Measurements from ENCODE around the gene OTOP2.

The OTOP2 gene

DNA sequence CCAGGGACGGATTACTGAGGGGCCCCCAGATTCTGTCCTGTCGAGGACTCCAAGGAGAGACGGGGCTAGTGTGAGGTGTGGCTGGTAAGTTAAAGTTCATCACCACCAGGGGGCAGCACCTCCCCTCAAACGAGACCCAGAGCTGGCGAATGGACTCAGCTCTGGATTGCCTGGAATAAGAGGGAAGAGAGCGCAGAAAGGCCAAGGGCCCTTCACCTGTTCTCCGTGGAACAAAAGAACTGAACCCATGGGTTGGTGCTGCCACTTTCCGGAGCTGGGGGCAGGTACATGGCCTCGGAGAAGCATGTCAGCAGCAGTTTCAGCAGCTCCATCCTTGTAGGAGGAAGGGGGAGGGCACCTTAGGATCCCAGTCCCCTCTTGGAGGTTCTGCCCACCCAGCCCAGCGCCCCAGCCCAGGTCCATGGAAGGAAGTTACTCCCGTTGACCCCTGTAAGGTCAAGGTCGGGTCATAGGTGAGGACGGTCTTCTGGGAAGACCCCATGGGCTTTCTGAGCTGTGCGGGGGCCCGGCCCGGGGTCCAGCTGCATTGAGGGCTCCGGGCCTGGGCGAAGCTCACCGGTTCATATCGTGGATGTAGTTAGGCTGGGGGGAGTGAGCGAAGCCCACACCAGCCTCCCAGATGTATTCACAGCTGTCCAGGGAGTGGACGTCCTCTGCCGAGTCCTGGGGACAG is 37.7 kb downstream of the OTOP2 start:
- TF ChIP-seq, protein P1, sequence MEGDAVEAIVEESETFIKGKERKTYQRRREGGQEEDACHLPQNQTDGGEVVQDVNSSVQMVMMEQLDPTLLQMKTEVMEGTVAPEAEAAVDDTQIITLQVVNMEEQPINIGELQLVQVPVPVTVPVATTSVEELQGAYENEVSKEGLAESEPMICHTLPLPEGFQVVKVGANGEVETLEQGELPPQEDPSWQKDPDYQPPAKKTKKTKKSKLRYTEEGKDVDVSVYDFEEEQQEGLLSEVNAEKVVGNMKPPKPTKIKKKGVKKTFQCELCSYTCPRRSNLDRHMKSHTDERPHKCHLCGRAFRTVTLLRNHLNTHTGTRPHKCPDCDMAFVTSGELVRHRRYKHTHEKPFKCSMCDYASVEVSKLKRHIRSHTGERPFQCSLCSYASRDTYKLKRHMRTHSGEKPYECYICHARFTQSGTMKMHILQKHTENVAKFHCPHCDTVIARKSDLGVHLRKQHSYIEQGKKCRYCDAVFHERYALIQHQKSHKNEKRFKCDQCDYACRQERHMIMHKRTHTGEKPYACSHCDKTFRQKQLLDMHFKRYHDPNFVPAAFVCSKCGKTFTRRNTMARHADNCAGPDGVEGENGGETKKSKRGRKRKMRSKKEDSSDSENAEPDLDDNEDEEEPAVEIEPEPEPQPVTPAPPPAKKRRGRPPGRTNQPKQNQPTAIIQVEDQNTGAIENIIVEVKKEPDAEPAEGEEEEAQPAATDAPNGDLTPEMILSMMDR (IDR thresholded peaks at IDR 0.05; ENCODE audit: low read depth, low read length): peak; percentile 81
- Histone ChIP-seq H3K36me3 (no peaks in the 10 kb centered on the region), H3K4me3 (ENCODE audit: low read depth, low read length) (no peak overlapping the region), H3K27me3 (ENCODE audit: insufficient read depth, low read depth, severe bottlenecking) (no peaks in the 10 kb centered on the region), H3K9me3 (ENCODE audit: severe bottlenecking) (no peaks in the 10 kb centered on the region), H3K27ac (no peak overlapping the region)
- DNase-seq: peak; percentile 96

DNA sequence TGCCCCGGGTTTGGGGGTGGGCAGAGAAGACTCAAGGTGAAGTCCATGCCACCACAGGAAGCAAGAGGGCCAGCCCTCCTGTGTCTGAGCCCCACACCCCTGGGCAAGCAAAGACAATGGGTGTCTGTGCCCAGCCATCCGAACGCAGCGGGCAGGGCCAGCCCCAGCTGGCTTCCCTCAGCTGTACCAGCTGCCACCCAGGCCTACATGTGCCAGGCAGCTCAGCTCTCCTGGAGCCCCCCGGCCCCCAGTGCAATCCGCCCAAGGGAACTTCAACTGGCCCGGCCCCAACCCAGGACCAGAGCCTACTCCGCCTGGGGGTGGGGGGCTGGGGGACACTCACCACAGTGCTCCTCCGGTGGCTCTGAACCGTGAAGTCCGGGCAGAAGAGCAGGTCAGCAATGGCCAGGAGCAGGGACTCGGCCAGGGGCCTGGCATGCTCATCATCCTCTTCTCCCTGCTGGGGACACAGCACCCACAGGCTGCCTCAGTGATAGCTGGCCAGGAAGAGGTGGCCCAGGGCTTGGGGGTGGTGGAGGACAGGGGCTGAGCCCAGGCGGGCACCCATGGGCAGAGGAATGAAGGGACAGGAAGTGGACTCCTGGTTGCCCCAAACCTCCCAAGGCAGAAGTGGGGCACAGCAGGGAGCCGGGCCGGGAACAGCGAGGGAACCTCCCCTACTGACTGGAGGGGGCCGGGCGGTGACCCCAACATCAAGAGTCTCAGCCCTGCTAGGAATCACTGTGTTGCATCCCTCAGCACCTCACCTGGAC is 38.7 kb downstream of the OTOP2 start:
- H3K4me3 ChIP-seq (ENCODE audit: low read depth, low read length): no peak overlapping the region
- no peaks in the 10 kb centered on the region for H3K9me3 ChIP-seq (ENCODE audit: severe bottlenecking)
- no peaks in the 10 kb centered on the region for H3K27me3 ChIP-seq (ENCODE audit: insufficient read depth, low read depth, severe bottlenecking)
- DNase-seq: no peak
- no peak overlapping the region for H3K27ac ChIP-seq
- no peaks in the 10 kb centered on the region for H3K36me3 ChIP-seq
- TF ChIP-seq, protein P1 (IDR thresholded peaks at IDR 0.05; ENCODE audit: low read depth, low read length): no peak

DNA sequence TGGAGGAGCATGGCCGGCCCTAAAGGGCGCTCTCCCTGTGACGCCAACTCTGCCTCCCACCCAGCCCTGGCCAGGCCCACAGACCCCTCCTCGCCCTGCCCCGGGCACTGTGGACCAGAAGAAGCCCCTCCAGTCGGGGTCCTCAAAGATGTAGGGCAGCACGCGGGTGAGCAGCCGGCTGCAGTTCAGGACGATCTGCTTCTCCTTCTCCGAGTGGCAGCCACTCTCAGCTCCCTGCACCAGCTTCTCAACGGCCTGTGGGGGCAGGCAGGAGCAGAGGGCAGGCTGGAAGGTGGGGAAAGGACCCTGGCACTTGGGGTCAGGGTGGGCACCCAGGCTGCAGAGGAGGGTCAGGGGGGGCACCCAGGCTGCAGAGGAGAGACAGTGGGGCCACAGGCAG is 39.6 kb downstream of the OTOP2 start:
- Histone ChIP-seq H3K4me3 (ENCODE audit: low read depth, low read length) (no peak overlapping the region), H3K27ac (no peak overlapping the region), H3K36me3 (no peaks in the 10 kb centered on the region), H3K9me3 (ENCODE audit: severe bottlenecking) (no peaks in the 10 kb centered on the region), H3K27me3 (ENCODE audit: insufficient read depth, low read depth, severe bottlenecking) (no peaks in the 10 kb centered on the region)
- DNase-seq: no peak
- TF ChIP-seq, protein P1 (IDR thresholded peaks at IDR 0.05; ENCODE audit: low read depth, low read length): peak; percentile 59

DNA sequence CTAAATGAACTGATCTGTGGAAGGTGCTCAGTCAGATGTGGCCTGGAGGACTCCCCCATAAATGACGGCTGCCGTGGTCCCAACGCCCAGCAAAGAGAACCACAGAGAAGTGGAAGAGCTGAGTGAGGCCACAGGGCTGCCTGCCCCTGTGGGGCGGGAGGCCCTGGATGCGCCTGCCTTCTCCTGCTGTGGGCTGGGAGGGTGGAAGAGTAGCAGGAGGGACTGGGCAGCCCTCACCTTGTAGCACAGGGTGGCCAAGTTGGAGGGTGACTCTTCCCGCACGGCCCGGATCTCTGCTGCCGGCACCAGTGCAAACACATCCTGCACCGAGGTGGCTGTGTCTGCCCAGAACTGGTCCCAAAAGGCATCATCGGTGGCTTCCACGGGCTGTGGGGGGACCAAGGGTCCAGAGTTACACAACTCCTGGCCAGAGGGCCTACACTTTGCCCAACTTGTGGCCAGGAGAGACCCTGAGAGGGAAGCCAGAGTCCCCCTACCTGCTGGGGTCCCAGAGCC is 40.2 kb downstream of the OTOP2 start:
- no peaks in the 10 kb centered on the region for H3K27me3 ChIP-seq (ENCODE audit: insufficient read depth, low read depth, severe bottlenecking)
- H3K9me3 ChIP-seq (ENCODE audit: severe bottlenecking): no peaks in the 10 kb centered on the region
- no peaks in the 10 kb centered on the region for H3K36me3 ChIP-seq
- TF ChIP-seq, protein P1 (IDR thresholded peaks at IDR 0.05; ENCODE audit: low read depth, low read length): no peak
- DNase-seq: no peak
- H3K27ac ChIP-seq: no peak overlapping the region
- no peak overlapping the region for H3K4me3 ChIP-seq (ENCODE audit: low read depth, low read length)

DNA sequence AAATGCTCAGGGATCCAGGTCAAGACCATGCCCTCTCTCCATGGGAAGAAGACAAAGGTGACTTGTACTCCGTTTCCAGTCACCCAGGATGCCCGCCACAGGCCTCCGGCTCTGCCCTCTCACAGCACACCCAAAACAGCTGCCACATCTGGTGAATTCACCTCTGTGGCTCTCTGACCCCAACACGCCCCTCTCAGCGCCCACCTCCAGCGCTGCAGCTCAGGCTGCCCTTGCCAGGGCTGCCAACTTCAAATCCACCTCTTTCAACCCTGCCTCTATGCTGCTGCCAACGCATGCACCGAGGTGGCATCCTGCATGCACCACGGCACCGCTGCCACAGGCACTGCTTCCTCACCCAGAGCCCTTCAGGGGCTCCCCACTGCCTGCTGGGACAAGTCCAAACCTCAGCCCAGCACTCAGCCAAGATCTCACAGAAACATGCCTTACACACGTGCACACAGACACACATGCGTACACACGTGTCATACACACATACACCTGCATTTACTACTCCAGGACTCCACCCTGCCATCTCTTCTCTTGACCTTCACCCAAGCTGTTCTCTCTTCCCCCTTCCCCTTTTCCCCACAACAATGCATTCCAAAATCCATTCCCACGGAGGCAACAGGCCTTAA is 41.0 kb downstream of the OTOP2 start:
- no peak for DNase-seq
- Histone ChIP-seq H3K4me3 (ENCODE audit: low read depth, low read length) (no peak overlapping the region), H3K36me3 (no peaks in the 10 kb centered on the region), H3K27me3 (ENCODE audit: insufficient read depth, low read depth, severe bottlenecking) (no peaks in the 10 kb centered on the region), H3K27ac (no peak overlapping the region), H3K9me3 (ENCODE audit: severe bottlenecking) (no peaks in the 10 kb centered on the region)
- TF ChIP-seq, protein P1 (IDR thresholded peaks at IDR 0.05; ENCODE audit: low read depth, low read length): no peak

All from WERI-Rb-1 (cell line).